Measurements from ENCODE around the gene EPN2. TPM values are rescaled to one million over a fixed set of nuclear protein-coding genes. Genes with fewer than 3 reads are reported as not detected.
"Not testable (repeated sequence)": the region's sequence is repeated elsewhere in the genome, so short reads cannot be mapped to it uniquely, and the experiment has no call there.

The EPN2 gene
- total and polyA plus RNA-seq, 2 experiments from 2014 or later, result 34.0 to 149 TPM

- Histone ChIP-seq H3K9me2 (ENCODE audit: insufficient read depth) (no peaks in the 10 kb centered on the region), H3K27me3 (ENCODE audit: insufficient read depth) (no peaks in the 10 kb centered on the region), H3K36me3 (ENCODE audit: insufficient read depth) (no peaks in the 10 kb centered on the region), H3K4me1 (ENCODE audit: insufficient read depth) (no peaks in the 10 kb centered on the region; the same call in 1 of the 2 replicates), H3K4me2 (no peak overlapping the region), H2AFZ (no peak overlapping the region), H3K4me3 (no peak overlapping the region), H3K79me2 (replicated peaks; ENCODE audit: insufficient read depth) (no peaks in the 10 kb centered on the region), H4K20me1 (replicated peaks; ENCODE audit: insufficient read depth) (no peaks in the 10 kb centered on the region), H3F3A (replicated peaks; ENCODE audit: low read depth) (no peaks in the 10 kb centered on the region), H3K27ac (ENCODE audit: low read depth) (no peak overlapping the region)
- peaks cover 6% of the 10 kb centered on the region for H3K27me3 Mint-ChIP-seq (ENCODE audit: insufficient read depth, low read depth, poor library complexity)
- ATAC-seq (no peak), DNase-seq (ENCODE audit: low spot score) (no peak)
- no peak overlapping the region for H3K27ac Mint-ChIP-seq
- H3K4me3 Mint-ChIP-seq, result no peak overlapping the region
- H3K9me3 Mint-ChIP-seq, result no peaks in the 10 kb centered on the region; the same call in 2 of the 3 replicates
- peaks cover 5% of the 10 kb centered on the region; the same call in 2 of the 3 replicates for H3K36me3 Mint-ChIP-seq (ENCODE audit: low read depth)
- H3K4me1 Mint-ChIP-seq, result no peaks in the 10 kb centered on the region
- TF ChIP-seq ZNF462 (CRISPR knock-in tag; IDR thresholded peaks at IDR 0.05) (no peak), POLR2AphosphoS5 (IDR thresholded peaks at IDR 0.05; ENCODE audit: low read depth) (no peak), STAT1 (IDR thresholded peaks at IDR 0.05; ENCODE audit: unreplicated experiment) (no peak), ZNF114 (CRISPR knock-in tag; IDR thresholded peaks at IDR 0.05) (no peak), JUNB (IDR thresholded peaks at IDR 0.05; ENCODE audit: unreplicated experiment) (no peak), CTCF (conservative IDR thresholded peaks at IDR 0.05; ENCODE audit: low read depth in 2 of 2) (no peak)
- TF ChIP-seq, protein P1, sequence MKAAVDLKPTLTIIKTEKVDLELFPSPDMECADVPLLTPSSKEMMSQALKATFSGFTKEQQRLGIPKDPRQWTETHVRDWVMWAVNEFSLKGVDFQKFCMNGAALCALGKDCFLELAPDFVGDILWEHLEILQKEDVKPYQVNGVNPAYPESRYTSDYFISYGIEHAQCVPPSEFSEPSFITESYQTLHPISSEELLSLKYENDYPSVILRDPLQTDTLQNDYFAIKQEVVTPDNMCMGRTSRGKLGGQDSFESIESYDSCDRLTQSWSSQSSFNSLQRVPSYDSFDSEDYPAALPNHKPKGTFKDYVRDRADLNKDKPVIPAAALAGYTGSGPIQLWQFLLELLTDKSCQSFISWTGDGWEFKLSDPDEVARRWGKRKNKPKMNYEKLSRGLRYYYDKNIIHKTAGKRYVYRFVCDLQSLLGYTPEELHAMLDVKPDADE (IDR thresholded peaks at IDR 0.05), result no peak
- TF ChIP-seq, protein P2, sequence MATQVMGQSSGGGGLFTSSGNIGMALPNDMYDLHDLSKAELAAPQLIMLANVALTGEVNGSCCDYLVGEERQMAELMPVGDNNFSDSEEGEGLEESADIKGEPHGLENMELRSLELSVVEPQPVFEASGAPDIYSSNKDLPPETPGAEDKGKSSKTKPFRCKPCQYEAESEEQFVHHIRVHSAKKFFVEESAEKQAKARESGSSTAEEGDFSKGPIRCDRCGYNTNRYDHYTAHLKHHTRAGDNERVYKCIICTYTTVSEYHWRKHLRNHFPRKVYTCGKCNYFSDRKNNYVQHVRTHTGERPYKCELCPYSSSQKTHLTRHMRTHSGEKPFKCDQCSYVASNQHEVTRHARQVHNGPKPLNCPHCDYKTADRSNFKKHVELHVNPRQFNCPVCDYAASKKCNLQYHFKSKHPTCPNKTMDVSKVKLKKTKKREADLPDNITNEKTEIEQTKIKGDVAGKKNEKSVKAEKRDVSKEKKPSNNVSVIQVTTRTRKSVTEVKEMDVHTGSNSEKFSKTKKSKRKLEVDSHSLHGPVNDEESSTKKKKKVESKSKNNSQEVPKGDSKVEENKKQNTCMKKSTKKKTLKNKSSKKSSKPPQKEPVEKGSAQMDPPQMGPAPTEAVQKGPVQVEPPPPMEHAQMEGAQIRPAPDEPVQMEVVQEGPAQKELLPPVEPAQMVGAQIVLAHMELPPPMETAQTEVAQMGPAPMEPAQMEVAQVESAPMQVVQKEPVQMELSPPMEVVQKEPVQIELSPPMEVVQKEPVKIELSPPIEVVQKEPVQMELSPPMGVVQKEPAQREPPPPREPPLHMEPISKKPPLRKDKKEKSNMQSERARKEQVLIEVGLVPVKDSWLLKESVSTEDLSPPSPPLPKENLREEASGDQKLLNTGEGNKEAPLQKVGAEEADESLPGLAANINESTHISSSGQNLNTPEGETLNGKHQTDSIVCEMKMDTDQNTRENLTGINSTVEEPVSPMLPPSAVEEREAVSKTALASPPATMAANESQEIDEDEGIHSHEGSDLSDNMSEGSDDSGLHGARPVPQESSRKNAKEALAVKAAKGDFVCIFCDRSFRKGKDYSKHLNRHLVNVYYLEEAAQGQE (IDR thresholded peaks at IDR 0.05; ENCODE audit: unreplicated experiment), result no peak
These were observed 111.6 kb downstream of the EPN2 start for GRCh38 chr17:19348806-19349205.

DNA sequence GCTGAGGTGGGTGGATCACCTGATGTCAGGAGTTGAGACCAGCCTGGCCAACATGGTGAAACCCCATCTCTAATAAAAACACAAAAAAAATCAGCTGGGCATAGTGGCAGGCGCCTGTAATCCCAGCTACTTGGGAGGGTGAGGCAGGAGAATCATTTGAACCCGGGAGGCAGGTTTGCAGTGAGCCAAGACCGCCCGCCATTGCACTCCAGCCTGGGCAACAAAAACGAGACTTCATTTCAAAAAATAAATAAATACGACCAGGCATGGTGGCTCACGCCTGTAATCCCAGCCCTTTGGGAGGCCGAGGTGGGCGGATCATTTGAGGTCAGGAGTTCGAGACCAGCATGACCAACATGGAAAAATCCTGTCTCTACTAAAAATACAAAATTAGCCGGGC is 116.2 kb downstream of the EPN2 start:
- not testable (repeated sequence) for H3K9me3 Mint-ChIP-seq; H3K36me3 ChIP-seq (ENCODE audit: insufficient read depth); H4K20me1 ChIP-seq (replicated peaks; ENCODE audit: insufficient read depth); ATAC-seq; H3K4me3 Mint-ChIP-seq; H3K4me1 ChIP-seq (ENCODE audit: insufficient read depth); H3K27ac Mint-ChIP-seq; H3K4me3 ChIP-seq; H3K36me3 Mint-ChIP-seq (ENCODE audit: low read depth); H3K27me3 ChIP-seq (ENCODE audit: insufficient read depth); H3K27me3 Mint-ChIP-seq (ENCODE audit: insufficient read depth, low read depth, poor library complexity); H3K79me2 ChIP-seq (replicated peaks; ENCODE audit: insufficient read depth); H2AFZ ChIP-seq; H3K9me2 ChIP-seq (ENCODE audit: insufficient read depth); H3F3A ChIP-seq (replicated peaks; ENCODE audit: low read depth); H3K4me1 Mint-ChIP-seq; H3K27ac ChIP-seq (ENCODE audit: low read depth); H3K4me2 ChIP-seq; DNase-seq (ENCODE audit: low spot score)
